Measurements from ENCODE around the gene DMRTA2.
"Not testable (repeated sequence)": the region's sequence is repeated elsewhere in the genome, so short reads cannot be mapped to it uniquely, and the experiment has no call there.

The DMRTA2 gene

DNA sequence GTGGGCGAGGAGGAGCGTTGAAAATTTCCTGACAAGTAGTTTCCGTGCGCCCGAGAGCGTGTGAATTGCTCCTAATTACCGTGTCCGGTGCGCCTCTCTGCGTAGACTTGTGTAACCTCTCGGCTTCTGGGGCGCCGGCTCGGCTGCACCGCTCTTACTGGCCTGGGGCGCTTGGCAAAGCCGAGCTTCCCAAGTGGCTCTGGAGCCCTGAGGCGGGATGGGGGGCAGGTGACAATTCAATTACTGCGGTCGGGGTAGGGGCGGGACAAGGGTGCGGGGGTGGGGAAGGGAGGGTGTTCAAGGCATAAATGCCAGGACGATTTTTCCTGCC lies 392 bp upstream of the DMRTA2 start:
- DNase-seq, result no peak

DNA sequence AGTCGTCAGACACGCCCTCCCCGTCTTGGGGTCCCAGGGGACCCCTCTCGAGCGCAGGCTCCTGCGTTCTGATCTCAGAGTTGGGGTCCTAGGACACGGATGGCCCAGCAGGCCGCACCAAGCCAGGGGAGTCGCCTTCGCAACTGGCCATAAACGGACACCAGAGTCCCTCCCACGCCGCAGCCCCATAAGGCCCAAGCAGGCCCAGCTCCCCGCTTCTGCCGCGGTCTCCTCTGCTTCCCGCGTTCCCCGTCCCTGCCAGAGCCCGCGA lies 633 bp downstream of the DMRTA2 start:
- DNase-seq, result no peak

DNA sequence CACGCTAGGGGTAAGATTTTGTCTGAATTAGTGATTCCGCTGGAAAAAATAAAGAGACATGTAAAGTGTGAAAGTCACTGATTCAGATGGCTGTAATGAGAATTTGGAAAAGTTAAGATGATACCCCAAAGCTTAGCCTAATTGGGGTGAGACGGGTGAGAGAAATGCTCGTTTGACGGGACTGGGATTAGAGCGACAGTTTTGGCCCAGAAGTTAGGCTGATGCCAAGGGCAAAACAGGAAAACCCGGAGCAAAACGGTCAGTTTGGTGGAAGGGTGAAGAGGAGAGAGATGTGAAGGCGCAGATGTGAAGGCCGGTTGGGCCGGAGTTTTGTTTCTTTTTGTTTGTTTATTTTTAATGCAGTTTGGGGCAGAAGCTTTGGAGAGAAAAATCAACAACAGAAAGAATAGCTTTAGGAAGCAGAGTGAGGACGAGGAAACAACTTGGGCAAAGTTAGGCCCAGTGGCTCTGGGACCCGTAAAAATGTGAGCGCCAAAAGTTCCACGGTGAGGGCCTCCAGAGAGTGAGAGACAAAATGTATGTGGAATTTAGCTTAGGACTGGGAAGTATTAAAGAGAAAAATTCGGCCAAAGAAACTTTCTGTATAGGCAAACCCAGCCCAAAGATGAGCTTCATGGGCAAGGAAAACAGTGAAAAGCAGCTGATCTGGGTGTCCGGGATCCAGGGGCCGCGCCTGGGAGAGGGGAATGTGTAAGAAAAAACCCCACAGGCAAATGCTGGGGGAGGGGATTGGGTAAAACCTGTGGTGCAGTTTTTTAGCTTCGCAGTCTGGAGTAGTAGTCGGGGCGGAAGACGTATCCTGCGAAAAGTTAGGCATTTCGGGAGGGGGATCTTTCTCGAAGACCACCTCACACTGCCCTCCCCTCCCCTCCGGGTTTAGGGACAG lies 1.2 kb downstream of the DMRTA2 start:
- no peak for DNase-seq

DNA sequence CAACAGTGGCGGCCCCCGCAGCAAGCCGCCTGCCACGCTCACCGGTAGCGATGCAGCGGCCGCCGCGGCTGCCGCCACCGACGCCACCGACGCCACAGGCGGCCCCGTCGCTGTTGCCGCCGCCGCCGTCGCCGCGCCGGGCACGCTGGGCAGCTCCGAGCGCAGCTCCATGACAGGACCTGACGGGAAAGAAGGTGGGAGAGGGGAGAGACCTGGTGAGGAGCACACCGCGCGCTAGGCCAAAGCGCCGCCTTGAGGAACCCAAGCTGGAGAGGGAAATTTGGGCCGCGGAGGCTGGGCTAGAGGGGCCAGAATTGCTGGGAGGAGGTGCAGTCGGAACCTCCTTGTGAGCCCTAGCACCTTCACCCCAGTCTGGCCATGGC lies 1.9 kb downstream of the DMRTA2 start:
- no peak for DNase-seq

DNA sequence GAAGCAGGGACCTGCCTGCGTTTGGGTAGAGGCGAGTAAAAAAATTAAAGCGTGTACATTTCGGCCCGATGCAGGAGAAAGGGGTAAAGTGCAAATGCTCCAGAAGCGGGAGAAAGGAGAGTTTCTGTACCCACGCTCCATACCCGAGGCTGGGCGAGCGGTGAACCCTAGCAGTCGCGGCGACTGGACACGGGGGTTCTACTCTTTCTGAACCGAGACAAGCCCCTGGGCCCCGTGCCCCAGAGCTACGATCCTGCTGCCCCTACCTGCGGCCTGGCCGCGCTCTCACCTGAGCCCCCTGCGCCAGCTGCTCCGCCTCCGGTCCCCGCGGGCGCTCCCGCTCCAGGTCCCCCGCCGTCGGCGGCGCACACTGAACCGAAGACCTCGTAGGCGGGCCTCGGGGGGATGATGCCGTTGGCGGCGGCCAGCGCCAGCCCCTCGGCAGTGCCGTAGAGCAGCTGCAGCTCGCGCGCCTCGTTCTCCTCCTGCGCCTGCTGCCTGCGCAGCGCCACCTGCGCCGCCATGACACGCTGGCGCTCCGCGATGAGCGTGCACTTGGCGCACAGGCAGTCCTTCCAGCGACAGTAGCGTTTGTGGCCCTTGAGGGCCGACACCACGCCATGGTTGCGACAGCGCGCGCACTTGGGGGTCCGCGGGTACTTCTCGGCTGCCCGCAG lies 2.4 kb downstream of the DMRTA2 start:
- no peak for DNase-seq

DNA sequence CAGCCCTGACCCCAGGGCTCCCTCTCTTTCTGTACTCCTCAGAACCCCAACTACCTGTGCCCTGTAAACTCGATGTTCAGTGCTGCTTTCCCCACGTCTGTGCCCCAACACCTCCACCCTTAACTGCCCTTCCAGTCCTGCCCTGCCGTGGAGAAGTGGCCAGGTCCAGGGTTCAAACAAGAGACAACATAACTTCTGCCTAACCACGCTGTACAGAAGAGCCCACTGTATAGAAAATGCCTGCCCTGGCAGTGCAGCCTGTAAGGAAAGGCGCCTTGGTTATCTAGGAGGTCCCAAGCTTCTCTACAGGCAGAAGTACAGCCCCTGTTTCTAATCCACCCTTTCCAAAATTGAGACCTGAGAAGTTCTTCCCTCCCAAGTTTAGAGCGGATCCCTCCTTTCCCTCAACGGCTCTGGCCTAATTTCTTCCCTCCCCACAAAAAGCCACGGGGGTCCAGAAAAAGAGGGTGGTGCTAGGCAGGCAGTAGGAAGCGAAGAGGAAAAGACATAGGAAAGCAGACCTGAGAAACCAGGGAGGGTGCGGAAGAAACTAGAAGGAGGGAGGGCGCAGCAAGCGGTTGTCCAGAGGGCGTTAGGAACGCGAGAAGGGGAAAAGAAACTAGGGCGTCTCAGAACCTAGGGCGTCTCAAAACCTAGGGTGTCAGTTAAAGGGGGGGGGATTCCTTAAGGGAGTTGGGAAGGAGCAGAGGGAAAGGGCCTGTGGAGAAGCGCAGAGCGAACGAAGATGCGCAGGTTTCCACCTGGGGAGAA lies 3.2 kb downstream of the DMRTA2 start:
- no peak for DNase-seq

DNA sequence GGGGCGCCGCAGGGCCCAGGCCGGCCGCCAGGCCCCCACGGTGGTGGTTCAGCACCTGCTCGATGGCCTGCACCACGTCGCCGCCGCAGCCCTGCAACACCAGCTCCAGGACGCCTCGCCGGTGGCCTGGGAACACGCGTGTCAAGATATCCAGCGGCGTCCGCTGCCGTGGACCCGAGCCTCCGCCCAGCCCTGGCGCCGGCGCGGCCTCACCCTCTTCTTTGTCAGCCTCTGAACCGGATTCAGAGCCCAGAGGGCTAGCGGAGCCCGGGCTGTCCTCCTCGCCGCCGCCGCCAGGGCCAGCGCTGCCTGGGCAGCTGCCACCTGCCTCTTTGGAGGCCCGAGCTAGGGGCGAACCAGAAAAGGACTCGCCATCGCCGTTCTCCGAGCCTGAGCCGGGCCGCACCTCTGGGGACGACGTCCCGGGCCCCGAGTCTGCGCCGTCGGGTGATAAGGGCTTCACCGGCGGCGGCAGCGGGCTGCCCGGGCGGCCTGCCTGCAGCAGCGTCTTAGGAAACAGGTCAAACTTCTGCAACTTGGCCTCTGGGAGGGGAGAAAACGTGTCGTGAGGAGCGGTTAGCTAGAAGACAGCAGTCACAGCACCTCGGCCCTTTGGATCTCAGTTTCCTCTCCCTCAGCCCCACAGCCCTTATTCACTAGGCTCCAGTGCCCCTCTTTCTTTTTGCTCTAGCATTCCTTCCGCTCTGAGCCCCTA lies 3.9 kb downstream of the DMRTA2 start:
- no peak for DNase-seq

DNA sequence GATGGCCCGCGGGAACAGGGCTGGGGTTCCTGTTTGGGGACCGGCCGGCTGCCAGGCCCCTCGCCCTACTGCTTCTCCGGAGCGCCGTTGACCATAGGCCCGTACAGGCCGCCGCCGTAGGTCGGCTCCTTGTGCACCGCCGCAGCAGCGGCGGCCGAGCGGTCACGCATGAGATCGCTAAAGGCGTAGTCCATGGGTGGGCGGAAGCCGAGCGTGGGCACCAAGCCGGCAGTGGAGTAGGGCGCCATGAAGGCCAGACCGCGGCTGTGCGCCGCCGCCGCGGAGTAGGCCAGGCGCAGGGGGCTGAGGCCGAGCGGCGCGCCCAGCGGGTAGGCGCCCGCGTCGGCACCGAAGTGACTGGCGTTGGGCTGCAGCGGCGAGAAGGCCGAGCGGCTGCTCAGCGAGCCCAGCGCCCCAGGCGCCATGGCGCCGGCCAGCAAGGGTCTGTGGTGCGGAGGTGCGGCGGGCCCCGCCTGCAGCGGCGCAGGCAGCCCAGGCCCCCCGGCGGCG lies 4.6 kb downstream of the DMRTA2 start:
- no peak for DNase-seq

DNA sequence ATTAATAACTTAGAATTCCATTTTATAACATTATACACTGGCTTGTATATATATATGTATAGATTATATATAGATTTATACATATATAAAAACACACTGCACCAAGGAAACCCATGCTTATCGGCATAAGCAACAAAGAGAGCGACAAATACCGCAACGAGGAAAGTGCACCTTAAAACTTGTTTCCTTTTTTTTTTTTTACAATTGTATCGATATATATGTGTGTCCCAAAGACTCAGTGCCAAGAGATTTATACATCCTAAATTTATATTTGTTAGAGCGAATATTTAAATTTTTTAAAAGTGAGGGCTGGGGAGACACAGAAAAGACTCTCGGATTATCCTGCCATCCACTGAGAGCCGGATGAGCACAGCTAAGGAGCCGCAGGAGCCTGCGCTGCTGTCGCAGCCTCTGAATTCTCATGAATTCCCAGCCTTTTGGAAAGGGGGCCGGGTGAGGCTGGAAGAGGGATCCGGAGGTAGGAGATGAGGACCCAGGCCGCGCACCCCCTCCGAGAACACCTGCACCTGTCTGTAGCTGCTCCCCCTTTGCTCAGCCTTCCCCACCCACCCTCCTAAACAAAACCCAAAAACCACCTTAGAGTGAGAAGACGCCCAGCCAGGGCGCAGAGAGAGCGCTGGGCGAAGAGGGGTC lies 5.2 kb downstream of the DMRTA2 start:
- no peak for DNase-seq

DNA sequence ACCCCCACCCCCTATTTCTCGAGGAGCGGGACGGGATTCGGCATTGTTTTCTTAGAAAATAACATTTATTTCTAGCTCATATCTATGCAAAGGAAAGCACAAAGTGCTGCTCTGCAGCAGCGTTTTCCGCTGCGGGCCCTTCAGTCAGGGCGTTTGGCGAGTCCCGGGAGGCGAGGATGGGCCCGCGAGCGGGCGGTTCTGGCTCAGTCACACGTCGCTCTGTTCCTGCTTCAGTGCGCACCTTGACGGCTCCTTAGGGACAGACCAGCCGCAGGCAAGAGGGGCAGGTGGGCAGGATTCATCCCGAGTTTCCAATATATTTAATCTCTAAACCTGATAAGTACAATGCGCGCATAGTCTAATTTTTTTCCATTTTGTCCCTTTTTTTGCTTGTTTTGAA lies 5.7 kb downstream of the DMRTA2 start:
- no peak for DNase-seq

DNA sequence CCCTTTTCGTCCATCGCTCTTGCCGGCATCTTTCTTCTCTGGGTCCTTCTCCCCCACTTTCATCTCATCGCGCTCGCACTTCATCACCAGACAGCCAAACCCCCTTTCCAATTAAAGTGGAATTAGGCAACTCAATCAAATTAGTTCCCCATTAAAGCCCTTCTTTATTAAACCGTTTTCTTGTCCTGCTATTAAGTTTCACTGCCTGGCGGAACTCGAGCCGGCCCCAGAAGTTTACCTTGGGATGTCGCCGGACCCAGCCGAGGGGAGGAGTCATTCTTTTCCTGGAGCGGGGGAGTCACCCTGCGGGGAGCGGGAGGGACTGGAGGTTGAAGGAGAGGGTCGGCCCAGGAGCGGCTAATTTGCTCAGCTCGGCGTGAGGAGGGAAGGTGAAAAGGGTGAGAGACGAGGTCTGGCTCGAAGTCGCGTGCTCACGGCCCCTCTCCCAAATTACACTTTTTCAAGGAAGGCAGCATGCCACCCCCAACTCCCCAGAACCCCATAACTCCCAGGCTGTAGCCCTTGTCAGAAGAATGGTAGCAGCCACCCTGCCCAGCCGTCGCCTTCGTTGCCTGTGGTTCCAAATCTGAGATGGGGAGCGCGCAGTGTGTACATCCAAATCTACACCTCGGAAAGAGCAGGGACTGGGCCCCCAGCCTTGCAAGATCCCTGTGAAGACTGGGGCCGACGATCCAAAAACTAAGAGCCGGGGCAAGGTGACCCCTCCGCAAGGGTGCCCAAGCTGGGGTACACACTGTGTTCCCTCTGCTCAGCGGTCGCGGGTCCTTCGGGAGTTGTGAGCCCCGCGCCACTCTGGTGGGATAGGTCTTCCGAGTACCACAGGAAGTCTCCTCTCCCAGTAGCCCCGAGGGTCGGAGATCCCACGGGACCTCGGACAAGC lies 6.4 kb downstream of the DMRTA2 start:
- DNase-seq, result no peak

DNA sequence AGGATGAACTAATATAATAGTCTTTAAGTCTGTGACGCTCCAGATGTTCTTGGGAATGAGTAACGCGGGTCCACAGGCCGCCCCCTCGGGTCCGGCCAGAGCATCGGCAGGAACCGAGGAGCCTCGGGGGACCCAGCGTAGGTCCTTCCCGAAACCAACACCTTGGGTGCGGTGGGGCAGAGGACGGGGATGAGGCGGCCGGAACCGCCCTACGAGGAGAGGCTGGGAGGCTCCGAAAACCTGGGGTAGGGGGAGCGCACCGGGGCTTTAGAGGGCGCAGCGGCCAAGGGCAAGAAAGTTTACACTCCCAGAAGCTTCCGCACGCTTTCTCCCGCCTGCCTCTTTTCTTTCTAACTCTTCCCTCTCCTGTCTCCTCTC lies 7.1 kb downstream of the DMRTA2 start:
- no peak for DNase-seq

DNA sequence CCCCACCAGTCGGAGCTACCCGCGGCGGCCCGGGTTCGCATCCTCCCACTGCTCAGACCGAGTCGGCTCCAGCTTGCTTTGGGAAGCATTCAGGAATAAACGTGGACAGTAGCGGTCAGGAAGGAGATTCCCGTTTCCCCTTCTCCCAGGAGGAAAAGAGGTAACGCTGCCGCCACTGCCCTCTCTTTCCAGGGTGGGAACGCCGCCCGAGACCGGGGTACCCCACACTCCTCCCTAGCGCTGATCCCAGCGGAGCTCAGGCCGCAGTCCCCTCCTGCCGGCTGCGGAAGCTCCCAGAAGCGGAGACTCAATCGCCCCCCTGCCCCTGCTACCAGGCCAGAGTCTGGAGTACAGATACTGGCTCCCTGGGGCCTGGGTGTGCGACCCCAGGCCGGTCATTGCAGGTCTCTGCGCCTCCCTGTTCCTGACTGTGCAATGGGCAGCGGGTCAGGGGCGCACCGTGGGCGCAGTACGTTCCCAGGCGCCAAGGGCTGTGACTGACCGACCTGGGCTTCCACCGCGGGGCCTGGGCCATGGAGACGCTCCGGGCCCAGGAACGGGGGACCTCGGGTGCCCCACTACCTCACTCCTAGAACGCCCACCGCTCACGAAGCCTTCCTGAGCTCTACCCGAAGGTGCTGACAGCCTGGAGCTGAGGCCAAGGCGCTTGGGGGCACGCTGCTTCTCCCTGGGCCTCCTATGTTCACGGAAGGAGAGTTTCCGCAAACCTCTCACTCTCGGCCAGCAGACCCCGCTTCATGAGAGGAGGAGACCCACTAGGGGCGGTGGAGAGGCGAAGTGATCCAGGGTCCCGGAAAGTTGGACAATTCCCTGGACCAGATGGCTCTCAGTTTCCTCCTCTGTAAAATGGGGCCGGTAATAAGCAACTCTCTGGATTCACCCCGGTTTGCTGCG lies 7.8 kb downstream of the DMRTA2 start:
- DNase-seq, result no peak

DNA sequence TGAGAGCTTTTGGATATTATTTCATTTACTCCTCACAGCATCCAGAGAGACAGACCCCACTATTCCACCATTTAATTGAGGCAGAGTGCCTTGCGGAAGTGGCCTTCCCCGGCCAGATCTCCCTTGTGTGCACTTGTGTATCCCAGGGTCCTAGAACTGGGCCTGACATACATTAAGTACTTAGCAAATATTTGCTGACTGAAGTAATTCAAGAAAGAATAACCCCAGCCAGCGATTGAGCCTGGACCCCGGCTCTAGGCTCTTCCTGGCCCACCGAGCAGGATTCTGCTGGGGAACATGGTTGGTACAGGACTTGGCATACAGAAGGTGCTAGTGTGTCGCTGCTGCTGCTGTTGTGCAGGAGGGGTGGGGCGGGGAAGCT lies 8.4 kb downstream of the DMRTA2 start:
- DNase-seq, result no peak

DNA sequence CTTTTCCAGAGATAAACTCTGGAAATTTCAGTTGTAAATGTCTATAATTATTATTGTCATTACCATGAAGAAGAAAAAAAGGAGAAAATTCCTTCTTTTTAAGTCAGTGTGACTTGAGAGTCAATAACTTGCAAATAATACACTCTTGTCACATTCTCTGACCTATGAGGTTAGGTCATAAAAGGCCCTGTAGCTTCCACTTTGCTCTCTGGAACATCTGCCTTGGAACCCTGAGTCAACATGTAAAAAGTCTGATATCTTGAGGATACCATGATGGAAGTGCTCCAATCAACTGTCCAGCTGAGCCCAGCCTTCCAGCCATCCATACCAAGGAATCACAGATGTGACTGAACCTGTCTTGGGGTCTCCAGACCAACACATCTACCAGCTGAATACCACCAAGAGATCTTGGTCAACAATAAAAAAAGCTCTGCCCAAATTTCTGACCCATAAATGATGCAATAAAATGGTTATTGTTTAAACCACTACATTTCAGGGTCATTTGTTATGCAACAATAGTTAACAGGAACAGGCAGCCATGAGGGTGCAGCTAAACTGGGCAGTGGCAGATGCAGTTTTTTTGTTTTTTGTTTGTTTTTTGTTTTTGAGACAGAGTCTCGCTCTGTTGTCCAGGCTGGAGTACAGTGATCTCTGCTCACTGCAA lies 10.3 kb downstream of the DMRTA2 start:
- no peak for DNase-seq

DNA sequence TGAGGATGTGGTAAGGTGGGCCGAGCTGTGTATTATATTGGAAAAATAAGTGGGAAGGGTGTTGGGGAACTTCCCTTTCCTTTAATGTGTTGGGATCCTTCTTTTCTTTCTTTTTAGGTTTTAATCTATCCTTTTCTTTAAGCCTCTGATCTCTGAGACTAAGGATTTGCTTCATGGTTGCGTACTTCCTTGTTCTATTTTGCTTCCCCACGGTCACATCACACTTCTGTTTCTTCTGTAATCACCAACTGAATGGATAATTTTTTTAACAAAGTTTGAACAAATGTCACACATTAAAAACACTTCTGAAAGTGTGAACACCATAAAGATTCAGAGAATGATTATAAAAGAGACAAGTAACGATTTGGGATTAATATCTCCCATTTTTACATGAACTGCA lies 17.4 kb downstream of the DMRTA2 start:
- no peak for DNase-seq

DNA sequence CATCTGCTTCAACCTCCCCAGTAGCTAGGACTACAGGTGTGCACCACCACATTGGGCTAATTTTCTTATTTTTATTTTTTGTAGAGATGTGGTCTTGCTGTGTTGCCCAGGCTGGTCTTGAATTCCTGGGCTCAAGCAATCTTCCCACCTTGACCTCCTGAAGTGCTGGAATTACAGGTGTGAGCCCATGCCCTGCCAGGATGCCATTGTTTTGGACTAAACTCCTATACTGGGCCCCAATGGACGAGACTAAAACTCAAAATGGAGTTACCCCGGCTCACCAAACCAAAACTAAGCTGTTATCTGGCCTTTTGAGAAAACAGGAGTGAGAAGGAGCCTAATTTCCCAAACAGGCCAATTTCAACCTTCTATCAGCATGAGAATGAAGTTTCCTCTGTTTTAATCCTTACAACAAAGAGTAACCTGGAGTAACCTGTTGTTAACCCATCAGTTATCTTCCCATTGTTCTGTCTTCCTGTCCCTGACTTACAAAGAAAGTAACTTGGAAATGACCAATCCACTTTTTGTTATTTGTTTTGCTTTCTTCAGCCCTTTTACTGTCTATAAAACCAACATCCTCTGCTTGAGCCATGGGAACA lies 29.6 kb downstream of the DMRTA2 start:
- no peak for DNase-seq

DNA sequence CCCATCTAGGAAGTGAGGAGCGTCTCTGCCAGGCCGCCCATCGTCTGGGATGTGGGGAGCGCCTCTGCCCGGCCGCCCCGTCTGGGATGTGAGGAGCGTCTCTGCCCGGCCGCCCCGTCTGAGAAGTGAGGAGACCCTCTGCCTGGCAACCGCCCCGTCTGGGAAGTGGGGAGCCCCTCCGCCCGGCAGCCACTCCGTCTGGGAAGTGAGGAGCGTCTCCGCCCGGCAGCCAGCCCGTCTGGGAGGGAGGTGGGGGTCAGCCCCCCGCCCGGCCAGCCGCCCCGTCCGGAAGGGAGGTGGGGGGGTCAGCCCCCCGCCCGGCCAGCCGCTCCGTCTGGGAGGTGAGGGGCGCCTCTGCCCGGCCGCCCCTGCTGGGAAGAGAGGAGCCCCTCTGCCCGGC lies 41.7 kb downstream of the DMRTA2 start:
- not testable (repeated sequence) for DNase-seq

DNA sequence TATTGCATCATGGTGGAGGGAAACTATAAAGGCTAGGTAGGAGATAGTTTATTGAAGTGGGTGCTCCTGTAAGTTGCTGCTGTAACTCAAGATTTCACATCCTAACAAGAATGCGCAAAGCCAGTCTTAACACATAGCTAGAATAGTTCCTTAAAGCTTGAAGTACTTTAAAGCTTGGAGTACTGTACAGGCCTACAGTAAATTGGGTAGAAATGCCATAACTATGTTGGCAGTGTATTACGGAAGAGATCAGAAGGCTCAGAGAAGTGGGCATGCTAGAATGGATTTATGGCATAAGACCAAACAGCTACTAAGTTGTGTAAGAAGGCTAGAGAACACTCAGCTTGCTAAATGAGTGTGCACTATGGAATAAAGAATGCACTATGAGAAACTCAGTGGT lies 44.5 kb downstream of the DMRTA2 start:
- DNase-seq, result no peak

DNA sequence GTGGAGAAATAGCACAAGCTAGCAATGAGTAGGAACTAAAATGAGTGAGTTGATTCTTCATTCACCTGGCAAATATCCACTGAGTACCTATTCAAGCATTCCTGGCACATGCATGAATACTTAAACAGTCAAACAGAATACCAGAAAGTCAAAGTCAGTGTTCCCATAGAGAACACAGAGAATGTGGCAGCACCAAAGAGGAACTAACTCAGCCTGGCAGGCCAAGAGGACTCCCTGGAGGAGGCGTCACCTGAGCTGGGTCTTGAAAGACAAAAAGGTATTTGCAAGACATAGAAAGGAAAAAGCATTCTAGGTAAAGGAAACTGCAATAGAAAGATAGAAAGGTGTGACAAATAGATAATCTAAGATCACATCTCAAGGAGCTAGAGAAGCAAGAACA lies 49.7 kb downstream of the DMRTA2 start:
- DNase-seq, result no peak
